Transverse colon (tissue), 4 donors: ENCODE measurements around the gene AKR1B1. TPM values are rescaled to one million over a fixed set of nuclear protein-coding genes. Genes with fewer than 3 reads are reported as not detected.

ENCODE experiments used
- DNase-seq: peaks from one replicate; pipeline ENCODE4 v3.0.0-alpha.2; 2019
- H3K27ac ChIP-seq, 4 donors: fragments of 200-600 bp; sonication (generic); 2 replicates each; pipeline ENCODE4 v1.5.1; 2016 to 2018; ENCODE audit warnings: inconsistent platforms in 4 of 4
- H3K27me3 ChIP-seq: fragments of 200-600 bp; sonication (generic); 2 replicates; pipeline ENCODE4 v1.5.1; 2017; ENCODE audit warnings: inconsistent platforms
- H3K36me3 ChIP-seq, 4 donors: fragments of 200-600 bp; sonication (generic); 2 replicates each; pipeline ENCODE4 v1.5.1; 2017 to 2019; ENCODE audit warnings: inconsistent platforms in 4 of 4
- H3K4me1 ChIP-seq, 4 donors: fragments of 200-600 bp; sonication (generic); 2 replicates each; pipeline ENCODE4 v1.5.1; 2017 to 2020; ENCODE audit warnings: inconsistent platforms in 4 of 4
- H3K4me3 ChIP-seq, 4 donors: fragments of 200-600 bp; sonication (generic); 1 replicate in 1 of 4; 2 replicates in 3 of 4; pipeline versions ENCODE4 v1.5.1 to v1.6.1; 2017 to 2019; ENCODE audit warnings: inconsistent platforms in 4 of 4
- H3K9me3 ChIP-seq, 2 donors: fragments of 200-600 bp; sonication (generic); 2 replicates each; pipeline ENCODE4 v1.5.1; 2017 to 2019; ENCODE audit warnings: inconsistent platforms in 2 of 2
- CTCF ChIP-seq, 5 experiments: fragments of 200-600 bp in 3 of 5; fragments of 450-650 bp in 2 of 5; sonication (generic) in 3 of 5; IDR thresholded peaks; 1 replicate in 2 of 5; 2 replicates in 3 of 5; pipeline ENCODE4 v1.5.1; 2016 to 2017; ENCODE audit warnings: antibody characterized with exemption in 5 of 5, inconsistent platforms in 3 of 5, mild to moderate bottlenecking in 2 of 5, moderate library complexity in 1 of 5
- EP300 ChIP-seq: sonication (generic); formaldehyde crosslinking; IDR thresholded peaks from one replicate; pipeline ENCODE4 v1.6.1; 2017; ENCODE audit warnings: antibody characterized with exemption, low read depth
- POLR2A ChIP-seq: fragments of 450-650 bp; IDR thresholded peaks from one replicate; pipeline ENCODE4 v1.6.1; 2016; ENCODE audit warnings: antibody characterized with exemption, mild to moderate bottlenecking, moderate library complexity
- POLR2AphosphoS5 ChIP-seq, 3 donors: sonication (generic); formaldehyde crosslinking; IDR thresholded peaks; one replicate each; pipeline ENCODE4 v1.6.1; 2016; ENCODE audit warnings: antibody characterized with exemption in 3 of 3
- WGBS, 2 donors: methylation state at CpG; one replicate each; pipeline ENCODE4 v1.1.5; 2018; ENCODE audit warnings: low coverage in 1 of 2; 5-methylcytosine and 5-hydroxymethylcytosine counted together
- in situ Hi-C, 4 donors: fragments of 200-750 bp; cut with MboI; loops; one replicate each; pipeline versions ENCODE4 v1.15.0 to v1.15.1; 2017; ENCODE audit warnings: low sequenced_read_pairs in 3 of 4, low pct_ligation_motif_present in 1 of 4, low pct_unique_long_range_greater_than_20kb in 1 of 4
- intact Hi-C: fragments of 100-400 bp; cut with DNase I; formaldehyde crosslinking; loops from one replicate; pipeline ENCODE4 v1.15.1; 2023; ENCODE audit warnings: low total_unique reads
- total RNA-seq, 4 donors: library from RNA; depleted of rRNA; stranded (reverse); fragments of >200 nt; gene quantifications; one replicate each; pipeline ENCODE4 v1.1.0, GENCODE V29; 2016

AKR1B1 gene
- total RNA-seq, 4 donors from 2014 or later = 6.4 to 37.2 (median 19.4) TPM

- H3K36me3 ChIP-seq = no peaks in the 10 kb centered on the region
- H3K27me3 ChIP-seq = no peaks in the 10 kb centered on the region
- in situ Hi-C loops (no loop called here), intact Hi-C loops (loop anchor here (10.0 kb wide), 1 partner anchor 1039 kb away; no protein-coding TSS in a partner anchor)
- 82% methylated on average over 5 to 6 of the region's 6 CpGs for WGBS, 2 donors
- H3K4me3 ChIP-seq = no peak overlapping the region
- no peak overlapping the region for H3K27ac ChIP-seq
- TF ChIP-seq CTCF (IDR thresholded peaks at IDR 0.05) = no peak
- no peak for TF ChIP-seq POLR2A
- TF ChIP-seq POLR2AphosphoS5 (IDR thresholded peaks at IDR 0.05) = no peak
- no peak for TF ChIP-seq EP300
- no peaks in the 10 kb centered on the region for H3K4me1 ChIP-seq
- DNase-seq = no peak
- peaks cover 0 to 5% of the 10 kb centered on the region in 2 donors for H3K9me3 ChIP-seq
These were observed 6.6 kb upstream of the AKR1B1 start for GRCh38 chr7:134465491-134465890.

GRCh38 chr7:134464496-134464895, 5.6 kb upstream of the AKR1B1 start:
- H3K9me3 ChIP-seq = peaks cover 0 to 5% of the 10 kb centered on the region in 2 donors
- H3K27me3 ChIP-seq = no peaks in the 10 kb centered on the region
- H3K4me3 ChIP-seq = no peak overlapping the region
- no peak overlapping the region for H3K27ac ChIP-seq
- H3K36me3 ChIP-seq = no peaks in the 10 kb centered on the region
- no peak for DNase-seq
- intact Hi-C loops = loop anchor here (10.0 kb wide), 1 partner anchor 1040 kb away; no protein-coding TSS in a partner anchor
- TF ChIP-seq EP300 (no peak), POLR2AphosphoS5 (IDR thresholded peaks at IDR 0.05) (no peak), CTCF (IDR thresholded peaks at IDR 0.05) (no peak), POLR2A (no peak)
- H3K4me1 ChIP-seq = peaks cover 0 to 3% (median 2%) of the 10 kb centered on the region in 4 donors
- in situ Hi-C loops = no loop called here

- in situ Hi-C loops (no loop called here), intact Hi-C loops (loop anchor here (10.0 kb wide), 1 partner anchor 1041 kb away; no protein-coding TSS in a partner anchor)
- no peak overlapping the region for H3K4me3 ChIP-seq
- H3K36me3 ChIP-seq = no peaks in the 10 kb centered on the region
- peaks cover 0 to 8% (median 5%) of the 10 kb centered on the region in 4 donors for H3K4me1 ChIP-seq
- WGBS, 2 donors = 95% methylated on average over 2 of the region's 2 CpGs; no CpG with 5 or more reads in 1 of the 2 donors
- H3K9me3 ChIP-seq = peaks cover 0 to 5% of the 10 kb centered on the region in 2 donors
- TF ChIP-seq CTCF (IDR thresholded peaks at IDR 0.05) (no peak), EP300 (no peak), POLR2A (no peak), POLR2AphosphoS5 (IDR thresholded peaks at IDR 0.05) (no peak)
- no peak for DNase-seq
- no peak overlapping the region for H3K27ac ChIP-seq
- no peaks in the 10 kb centered on the region for H3K27me3 ChIP-seq
These were observed 4.9 kb upstream of the AKR1B1 start for GRCh38 chr7:134463751-134464150.

- in situ Hi-C loops = no loop called here
- intact Hi-C loops = loop anchor here (10.0 kb wide), 1 partner anchor 1042 kb away; no protein-coding TSS in a partner anchor
These were observed 3.5 kb upstream of the AKR1B1 start for GRCh38 chr7:134462337-134462925.

More at GRCh38 chr7:134462337-134462925, 3.5 kb upstream of the AKR1B1 start:
- Histone ChIP-seq H3K4me3 (no peak overlapping the region), H3K4me1 (peaks cover 4 to 15% (median 8%) of the 10 kb centered on the region in 4 donors), H3K9me3 (peaks cover 0 to 5% of the 10 kb centered on the region in 2 donors), H3K27ac (no peak overlapping the region), H3K27me3 (no peaks in the 10 kb centered on the region), H3K36me3 (no peaks in the 10 kb centered on the region)
- no peak for DNase-seq
- WGBS, 2 donors = 78 to 81% methylated on average over 3 to 5 of the region's 5 CpGs
- TF ChIP-seq CTCF (IDR thresholded peaks at IDR 0.05) (no peak), POLR2A (no peak), EP300 (no peak), POLR2AphosphoS5 (IDR thresholded peaks at IDR 0.05) (no peak)
